Activated CD8-positive, alpha-beta memory T cell treated with anti-CD3 and anti-CD28 coated beads, Interleukin-2, amount 50 U/mL, for 1 hour (primary cell): ENCODE measurements around the gene KCNMA1.

ENCODE experiments used
- DNase-seq: peaks from one replicate; pipeline ENCODE4 v3.0.0-alpha.2; 2020; ENCODE audit errors: extremely low read depth

Gene KCNMA1

DNA sequence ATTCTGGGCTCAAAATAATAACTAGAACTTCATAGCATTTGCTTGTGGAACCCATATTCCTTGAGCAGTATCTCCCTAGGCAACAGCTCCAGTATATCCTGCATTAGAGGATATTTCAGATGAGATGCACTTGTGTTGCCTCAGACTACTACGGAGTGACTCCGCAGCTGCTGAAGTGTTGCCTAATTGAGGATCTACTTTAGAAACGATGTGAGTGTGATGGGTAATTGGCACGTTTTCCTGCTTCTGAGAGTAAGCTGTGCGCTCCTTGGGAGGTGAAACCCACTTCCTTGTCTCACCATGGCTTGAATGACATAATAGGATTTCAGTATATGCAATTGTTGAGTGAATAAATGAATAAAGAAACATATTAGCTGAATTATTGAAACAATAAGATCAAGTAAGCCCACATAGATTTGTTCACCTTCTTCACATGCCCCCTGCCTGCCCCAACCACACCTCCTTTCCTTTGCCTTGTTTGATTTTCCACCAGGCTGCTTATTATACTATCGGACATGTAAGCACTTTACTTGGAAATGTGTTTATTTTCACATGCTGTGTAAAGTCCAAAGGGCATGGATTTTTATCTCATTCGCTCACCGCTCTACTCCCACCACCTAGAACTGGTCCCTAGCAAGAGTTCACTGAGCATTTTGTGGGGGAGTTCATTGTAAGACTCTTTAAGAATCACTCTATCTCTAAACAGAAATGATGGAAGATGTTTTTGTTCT is 303.8 kb downstream of the KCNMA1 start:
- DNase-seq = no peak

- DNase-seq = no peak
Observed at GRCh38 chr10:77332256-77332655, 305.4 kb downstream of the KCNMA1 start.

DNA sequence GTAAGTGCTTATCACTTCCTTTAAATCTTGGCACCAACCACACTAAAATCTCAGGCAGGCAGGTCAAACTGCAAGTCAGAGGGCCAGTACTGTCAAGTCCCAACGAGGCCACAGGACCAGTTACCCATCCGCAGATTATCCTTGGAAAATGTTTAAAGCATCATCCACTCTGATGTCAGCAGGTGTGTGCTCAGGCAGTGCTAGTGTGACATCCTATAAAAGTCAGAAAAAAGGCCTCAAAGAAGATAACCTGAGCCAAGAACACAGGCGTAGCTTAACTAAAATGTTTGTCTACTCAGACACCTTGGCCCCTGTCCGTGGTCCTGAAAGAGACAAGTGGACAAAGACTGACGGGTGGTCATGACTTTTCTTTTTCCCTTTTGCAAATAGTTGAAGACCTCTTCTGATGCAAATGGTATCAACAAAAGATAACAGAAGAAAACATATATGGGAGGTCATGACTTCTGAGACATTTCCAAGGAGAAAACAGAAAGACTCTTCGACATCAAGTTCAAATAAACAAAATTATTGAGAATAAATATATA is 309.3 kb downstream of the KCNMA1 start:
- DNase-seq = no peak

DNA sequence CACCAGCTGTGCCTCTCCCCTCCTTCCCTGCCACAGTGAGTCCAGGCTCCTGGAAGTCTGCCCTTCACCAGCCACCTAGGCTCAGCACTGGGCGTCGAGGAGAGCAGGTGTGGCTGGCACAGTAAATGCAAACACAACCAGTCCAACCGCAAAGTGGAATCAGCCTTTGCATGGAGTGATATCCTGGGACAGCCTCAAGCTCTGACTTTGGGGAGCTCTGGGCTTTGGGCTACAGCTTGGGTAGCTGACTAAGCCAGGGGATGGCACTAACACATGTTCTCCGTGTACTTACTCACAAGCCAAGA is 312.4 kb downstream of the KCNMA1 start:
- DNase-seq = no peak

- no peak for DNase-seq
Observed at GRCh38 chr10:77321838-77322237, 315.8 kb downstream of the KCNMA1 start.

DNA sequence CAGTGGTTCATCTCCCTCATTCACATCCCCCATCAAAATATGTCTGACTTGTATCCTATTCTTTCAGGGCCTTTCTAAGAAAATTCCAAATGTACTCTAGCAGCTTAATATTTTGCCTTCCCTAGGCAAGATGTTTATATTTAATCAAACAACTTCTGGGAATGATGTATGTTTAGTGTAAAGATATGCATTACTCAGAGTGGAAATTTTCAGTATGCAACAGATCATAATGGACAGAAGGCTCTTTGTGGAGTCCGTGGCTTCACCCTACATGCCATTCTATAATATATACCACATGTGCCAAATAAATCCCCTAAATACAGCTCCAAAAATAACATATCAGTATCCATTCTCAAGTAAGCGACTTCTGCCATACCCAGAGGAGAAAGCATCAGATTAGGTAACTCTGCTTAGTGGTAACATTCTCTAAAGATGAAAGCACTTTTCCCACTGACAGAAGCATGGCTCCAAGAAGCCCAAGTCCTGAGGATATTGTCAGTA is 316.6 kb downstream of the KCNMA1 start:
- DNase-seq = no peak

DNA sequence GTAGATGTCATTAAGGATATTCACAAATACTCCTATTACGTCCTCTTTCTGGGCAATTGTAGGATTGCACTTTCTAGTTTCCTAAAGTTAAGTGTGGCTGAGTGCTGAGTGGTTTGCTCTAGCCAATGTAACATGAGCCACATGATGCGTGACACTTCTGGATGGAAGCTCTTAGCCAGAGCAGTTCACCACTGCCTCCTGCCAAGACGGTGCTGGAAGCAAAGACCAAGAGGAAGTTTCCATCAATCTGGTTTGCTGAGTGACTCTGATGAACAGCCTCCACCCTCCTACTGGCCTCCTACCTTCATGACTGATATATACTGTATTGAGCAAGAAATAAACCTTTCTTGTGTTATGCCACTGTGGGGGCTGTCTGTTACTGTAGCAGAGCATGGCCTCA is 318.1 kb downstream of the KCNMA1 start:
- no peak for DNase-seq

DNA sequence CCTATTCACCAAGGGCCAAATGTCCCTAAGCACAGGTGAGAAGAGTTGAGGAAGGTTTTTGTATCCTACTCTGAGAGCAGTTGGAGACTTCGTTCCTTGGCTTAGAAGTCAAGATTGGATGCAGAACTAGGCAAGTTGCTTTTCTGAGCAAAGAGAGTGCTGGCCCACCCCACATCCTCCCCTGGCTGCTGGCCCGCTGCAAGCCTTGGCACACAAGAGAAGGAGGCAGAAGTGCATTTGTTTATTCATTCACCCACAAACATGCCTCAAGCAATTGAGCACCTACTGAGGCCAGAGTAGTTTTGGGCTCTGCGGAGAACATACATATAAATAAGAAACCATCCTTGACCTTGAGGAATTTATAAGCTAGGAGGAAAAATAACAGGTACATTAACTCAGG is 318.9 kb downstream of the KCNMA1 start:
- no peak for DNase-seq

GRCh38 chr10:77317221-77317620 is 320.4 kb downstream of the KCNMA1 start:
- no peak for DNase-seq

GRCh38 chr10:77315496-77316129 is 322.0 kb downstream of the KCNMA1 start:
- no peak for DNase-seq

GRCh38 chr10:77313066-77313750 is 324.4 kb downstream of the KCNMA1 start:
- no peak for DNase-seq

- DNase-seq = no peak
Observed at GRCh38 chr10:77311186-77311585, 326.4 kb downstream of the KCNMA1 start.

DNA sequence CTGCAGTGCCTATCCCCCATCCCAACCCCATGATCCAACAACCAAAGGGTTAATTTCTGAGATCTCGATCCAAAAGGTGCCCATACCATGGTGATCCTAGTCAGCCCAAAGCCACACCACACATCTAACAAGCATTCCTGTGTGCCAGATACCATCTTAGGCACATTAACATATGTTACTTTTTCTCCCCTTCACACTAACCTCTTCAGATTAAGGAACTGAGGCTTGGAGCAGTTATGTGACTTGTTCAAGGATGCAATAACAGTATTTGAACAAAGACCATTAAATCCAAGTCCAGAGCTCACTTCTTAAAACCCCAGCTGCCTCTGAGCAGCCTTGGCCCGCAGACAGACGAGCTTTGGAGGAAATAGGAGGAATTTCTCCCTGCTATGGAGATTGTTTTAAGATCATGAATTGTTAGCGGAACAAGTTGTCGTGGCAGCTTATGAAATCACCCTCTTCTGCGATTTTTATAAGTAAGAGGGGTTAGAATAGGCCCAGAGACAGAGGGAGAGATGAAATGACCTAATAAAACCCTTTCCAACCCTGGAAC is 327.2 kb downstream of the KCNMA1 start:
- DNase-seq = no peak

DNA sequence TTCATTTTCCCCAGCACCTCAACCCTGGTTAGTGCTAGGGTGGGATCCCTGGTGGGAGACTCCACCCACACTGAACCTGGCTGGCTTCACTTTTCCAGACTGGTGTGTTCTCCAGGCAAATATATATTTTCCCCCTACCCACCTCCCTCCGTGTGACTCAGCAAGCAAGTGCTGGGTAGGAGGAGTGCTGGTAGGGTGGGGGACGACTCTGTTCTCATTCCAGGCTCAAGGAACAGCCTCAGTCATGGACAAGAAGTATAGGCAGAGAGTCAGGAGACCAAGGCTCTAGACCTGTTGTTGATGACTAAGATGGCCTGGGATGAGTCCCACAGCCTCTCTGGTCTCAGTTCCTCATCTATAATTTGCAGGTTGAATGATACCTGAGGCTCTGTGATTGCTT is 328.1 kb downstream of the KCNMA1 start:
- no peak for DNase-seq

GRCh38 chr10:77309092-77309491 is 328.5 kb downstream of the KCNMA1 start:
- DNase-seq = no peak

DNA sequence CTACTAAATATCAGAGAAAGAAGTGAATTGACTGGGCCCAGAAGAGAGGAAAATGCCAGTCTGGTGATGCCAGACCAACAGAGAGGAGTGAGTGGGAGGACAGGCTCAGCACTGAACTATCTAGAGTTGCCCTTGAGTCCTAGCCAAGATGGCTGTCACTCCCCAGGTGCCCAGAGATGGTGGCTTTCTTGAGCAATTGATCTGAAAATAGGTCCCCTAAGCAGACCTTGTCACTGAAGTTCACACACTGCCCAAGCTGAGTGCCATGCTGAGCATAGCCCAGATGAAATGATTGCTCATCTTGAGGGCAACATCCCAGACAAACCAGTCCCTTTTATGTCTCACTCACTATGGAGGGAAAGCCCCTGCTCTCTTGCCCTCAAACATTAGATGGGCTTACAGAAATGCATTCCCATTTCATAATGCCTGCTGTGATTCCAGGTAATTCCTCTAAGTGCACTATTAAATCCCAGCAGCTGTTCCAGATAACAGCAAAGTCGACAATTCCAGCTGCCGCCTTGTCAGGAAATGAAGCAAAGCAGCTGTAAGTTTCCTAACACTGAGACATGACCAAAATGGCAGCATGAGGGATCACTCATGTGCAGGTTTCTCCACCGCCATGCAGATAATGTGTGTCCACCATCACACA is 329.4 kb downstream of the KCNMA1 start:
- DNase-seq = no peak

DNA sequence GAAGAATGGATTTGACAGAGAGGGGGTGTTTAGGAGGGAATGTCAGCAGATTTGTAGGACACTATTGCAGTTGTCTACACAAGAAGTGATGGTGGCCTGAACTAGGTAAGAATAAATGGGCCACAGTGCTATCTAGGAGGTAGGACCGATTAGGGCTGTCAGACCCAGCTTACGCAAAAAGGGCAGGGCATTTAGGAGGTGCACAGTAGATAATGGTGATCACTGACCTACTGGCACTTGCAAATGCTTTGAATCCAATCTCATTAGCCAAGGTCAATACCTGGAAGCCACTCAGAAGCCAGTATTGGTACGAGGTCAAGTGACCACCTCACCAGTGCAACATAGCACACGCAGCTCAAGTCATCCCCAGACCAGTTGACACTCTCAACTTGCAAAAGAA is 330.9 kb downstream of the KCNMA1 start:
- DNase-seq = no peak

GRCh38 chr10:77305650-77306632 is 331.7 kb downstream of the KCNMA1 start:
- no peak for DNase-seq

DNA sequence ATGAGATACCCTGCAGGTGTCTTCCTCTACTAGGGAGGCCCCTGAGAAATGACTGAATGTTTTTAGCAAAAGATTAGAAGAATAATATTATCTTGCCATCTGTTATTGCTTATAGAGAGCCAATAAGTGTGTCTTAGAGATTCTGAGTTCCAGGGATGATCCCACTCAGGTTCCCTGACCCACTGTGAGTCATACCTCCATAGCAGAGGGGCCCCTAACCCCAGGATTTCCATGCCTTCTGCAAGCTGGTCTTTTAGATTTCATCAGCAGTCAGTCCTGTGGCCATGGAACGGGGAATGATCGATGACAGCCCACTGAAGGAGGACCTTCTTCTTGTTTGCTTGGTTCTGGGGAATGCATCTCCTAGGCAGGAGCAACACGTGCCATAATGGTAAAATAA is 333.4 kb downstream of the KCNMA1 start:
- DNase-seq = no peak

GRCh38 chr10:77301305-77301730 is 336.3 kb downstream of the KCNMA1 start:
- DNase-seq = no peak
